GM19043 (cell line): ENCODE results near the gene CENPU.
"Not testable (repeated sequence)": the region's sequence is repeated elsewhere in the genome, so short reads cannot be mapped to it uniquely, and the experiment has no call there.

ENCODE experiments used
- ATAC-seq: cut with Tn5 transposase; IDR thresholded peaks from one replicate; pipeline ENCODE4 v1.9.1; 2021; ENCODE audit warnings: low read depth; ENCODE audit not compliant: unreplicated experiment

CENPU gene

DNA sequence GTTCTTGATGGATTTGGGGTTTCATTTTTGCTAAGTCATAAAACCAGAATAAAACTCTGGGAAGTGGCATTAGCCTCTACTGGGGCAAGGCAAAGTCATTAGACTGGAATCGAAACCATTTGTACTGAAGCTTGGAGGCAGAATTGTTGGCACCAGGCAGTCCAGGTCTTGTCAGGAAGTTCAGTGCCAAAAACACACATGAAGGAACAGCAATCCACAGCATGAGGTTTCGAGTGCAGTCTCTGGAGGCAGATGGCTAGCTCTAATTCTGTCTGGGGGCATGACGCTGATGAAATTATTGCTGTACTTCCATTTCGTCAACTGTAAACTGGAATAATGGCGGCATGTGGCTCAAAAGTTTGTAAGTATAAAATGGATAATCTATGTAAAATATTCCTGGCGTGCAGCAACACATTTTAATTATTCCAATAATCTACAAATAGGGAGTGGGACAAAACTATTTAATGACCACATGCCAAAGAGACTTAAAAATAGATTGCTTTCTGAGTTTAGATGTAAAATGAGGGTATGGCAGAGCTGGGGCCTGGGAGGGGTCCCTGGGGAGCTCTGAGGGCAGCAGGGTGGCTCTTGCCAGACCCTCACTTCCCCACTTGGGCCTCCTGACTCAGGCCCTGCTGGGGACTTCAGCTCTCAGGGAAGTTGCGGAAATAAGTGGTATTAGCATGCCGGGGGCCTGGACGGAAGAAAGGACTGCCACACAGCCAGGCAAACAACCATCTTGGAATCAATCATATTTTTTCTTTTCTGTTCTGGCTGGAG, 18.8 kb upstream of the CENPU start:
- ATAC-seq, result no peak

DNA sequence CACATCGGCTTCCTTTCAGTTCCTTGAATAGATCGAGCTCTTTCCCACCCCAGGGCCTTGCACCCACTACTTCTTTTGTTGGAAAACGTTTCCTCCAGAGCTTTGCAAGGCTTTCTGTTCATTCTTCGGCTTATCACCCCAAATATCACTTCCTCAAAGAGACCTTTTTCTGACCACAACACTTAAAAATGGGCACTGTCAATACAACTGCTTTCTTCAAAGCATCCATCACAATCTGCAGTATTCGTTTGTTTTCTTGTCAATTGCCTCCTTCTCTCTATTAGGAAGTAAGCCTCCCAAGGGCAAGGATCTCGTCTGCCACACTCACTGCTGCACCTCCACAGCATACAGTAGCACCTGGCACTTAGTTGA, 17.7 kb upstream of the CENPU start:
- no peak for ATAC-seq

DNA sequence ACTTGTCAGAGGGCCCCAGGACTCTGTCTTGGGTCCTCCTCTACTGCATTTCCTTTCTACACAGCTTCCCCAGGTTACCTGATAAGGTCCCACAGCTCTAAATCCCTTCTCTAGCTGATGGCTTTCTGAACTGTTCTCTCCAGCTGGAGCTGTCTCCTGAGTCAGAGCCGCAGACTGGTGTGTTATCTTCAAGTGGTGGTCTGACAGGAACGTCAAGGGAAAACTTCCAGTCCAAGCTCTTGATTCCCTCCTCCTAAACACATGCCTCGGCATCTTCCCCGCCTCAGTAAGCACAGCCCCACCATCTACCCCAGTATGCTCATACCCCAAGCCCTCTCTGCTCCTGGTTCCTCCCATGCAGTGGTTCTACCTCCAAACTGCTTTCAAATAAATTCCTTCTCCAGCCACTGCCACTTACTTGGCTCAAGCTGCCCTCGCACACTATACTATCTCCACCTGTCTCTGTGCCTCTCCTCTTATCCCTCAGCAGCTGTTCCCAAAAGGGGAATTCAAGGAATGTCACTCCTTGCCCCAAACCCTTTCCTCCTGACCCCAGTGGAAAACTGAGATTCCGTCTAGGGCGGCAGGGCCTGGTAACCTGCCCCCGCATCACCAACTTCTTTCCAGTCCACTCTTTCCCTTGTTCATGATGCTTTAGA, 17.2 kb upstream of the CENPU start:
- no peak for ATAC-seq

DNA sequence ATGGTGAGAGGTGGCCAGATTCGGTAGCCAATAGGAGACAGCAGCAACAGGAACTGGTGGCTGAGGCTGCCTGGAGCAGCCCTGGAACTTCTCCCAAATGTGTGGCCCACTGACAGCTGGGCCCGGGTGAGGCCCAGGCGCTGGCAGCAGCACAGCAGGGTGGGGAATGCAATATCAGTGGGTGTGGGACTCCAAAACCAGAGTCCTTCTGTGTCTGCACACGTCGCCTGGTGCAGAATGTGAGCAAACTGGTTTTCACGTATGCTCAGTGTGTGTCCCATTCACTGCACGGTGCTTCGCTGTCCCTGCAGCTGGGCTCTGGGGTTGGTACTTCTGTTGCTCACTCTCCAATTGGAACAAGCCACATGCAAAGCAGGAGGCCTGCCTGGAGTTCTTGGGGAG, 14.4 kb upstream of the CENPU start:
- ATAC-seq, result no peak

DNA sequence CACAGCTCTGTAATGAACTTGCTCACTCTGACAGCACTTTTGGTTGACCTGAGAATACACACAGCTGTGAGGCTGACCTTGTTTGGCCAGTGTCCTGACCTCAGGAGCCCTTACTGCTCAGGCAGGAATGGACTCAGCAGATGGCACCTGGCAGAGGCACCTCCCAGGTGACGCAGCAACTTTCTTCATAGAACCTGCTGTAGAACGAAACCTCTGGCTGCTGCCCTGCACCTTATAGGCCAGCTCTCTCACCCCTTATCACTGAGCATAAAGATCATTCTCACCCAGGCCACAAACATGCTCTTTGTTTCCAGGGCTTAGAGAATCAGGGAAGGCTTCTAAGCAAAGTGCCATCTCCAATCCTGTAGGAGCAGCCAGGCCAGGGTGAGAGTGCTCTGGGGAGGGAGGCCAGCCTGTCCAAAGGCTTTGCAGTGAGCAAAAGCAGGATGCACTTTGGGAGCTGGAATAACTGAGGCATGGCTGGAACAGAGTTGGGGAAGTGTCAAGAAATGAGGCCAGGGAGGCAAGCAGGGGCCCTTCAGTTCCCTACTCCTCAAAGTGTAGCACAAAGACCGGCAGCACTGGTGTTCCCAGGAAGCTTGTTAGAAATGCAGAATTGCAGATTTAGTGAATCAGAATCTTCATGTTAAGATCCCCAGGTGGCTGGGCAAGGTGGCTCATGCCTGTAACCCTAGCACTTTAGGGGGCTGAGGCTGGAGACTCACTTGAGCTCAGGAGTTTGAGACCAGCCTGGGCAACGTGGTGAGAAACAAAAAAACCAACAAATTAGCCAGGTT, 13.3 kb upstream of the CENPU start:
- ATAC-seq, result no peak

DNA sequence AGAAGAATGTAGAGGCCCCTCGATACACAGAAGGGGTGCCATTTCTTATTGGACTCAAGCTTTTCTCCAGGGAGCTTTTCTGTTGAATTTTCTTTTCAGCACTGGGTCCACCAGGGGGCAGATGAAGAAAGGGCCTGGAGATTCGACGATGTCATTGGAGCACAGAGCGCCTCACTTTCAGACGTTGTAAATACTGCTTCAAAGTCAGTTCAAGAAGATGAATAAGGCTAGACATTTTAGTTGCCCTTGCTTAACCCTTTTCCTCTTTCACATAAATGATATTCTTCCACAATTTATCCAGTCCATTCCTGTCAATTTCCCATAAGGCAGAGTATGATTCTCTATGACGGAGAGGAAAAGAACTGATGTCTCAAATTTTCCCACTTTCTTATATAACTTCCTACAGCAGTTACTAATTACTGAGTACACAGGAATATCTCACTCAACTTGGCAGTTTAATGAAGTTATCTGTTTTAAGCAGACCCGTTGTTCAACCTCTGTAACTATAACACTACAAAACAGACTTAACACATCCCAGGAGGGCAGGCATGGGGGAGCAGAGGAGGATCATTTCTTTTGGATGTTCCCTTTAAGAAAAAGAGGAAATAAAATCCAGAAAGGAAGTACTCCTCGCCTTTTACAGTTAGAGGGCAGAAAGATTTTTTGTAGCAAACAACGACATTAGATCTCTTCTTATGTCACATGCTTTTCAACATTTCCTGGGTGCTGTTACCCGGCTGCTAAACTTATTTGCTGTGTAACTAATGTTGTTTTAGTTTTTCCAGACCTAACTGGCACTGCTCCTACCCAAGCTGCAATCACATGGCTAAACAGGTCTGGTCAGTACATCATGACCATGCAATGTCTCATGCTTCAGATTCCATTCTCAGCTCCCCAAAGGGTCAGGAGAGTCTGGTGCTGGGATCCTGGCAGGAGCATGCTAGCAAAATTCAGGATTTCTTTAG, 12.2 kb upstream of the CENPU start:
- peak; percentile 65 for ATAC-seq

DNA sequence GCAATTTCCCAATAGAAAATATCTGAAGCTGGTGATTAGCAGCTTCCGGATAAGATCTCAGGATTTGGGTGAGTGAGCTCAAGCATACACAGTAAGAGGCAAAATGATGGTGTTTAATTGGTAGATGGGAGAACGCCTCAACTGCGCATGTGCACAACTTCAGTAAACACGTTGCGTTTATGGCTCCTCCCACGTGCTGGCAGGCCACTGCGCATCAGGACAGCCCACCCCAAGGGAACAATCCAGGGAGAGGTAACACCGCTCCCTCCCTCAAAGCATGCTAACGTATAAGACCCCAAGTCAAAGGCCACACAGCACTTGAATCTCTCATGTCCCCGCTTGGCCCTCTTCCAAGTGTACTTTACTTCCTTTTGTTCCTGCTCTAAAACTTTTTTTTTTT, 10.3 kb upstream of the CENPU start:
- ATAC-seq, result no peak

DNA sequence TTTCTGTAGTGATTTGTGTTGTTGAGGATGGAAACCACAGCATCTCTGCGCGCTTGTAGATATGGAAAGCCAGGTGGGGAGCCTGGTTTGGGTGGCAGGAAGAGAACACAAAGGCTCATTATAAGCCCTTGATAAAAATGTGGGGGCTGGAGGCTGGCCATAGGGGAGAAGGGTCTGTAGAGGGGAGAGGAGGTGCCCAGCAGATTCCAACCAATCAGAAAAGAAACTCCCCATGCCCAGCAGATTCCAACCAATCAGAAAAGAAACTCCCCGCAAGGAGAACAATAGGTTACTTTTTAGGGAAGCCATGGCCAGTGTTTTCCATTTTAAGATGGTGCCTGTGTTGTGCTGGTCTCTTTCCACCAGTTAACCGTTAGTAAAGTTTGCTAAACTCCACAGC, 9.8 kb upstream of the CENPU start:
- ATAC-seq, result no peak

DNA sequence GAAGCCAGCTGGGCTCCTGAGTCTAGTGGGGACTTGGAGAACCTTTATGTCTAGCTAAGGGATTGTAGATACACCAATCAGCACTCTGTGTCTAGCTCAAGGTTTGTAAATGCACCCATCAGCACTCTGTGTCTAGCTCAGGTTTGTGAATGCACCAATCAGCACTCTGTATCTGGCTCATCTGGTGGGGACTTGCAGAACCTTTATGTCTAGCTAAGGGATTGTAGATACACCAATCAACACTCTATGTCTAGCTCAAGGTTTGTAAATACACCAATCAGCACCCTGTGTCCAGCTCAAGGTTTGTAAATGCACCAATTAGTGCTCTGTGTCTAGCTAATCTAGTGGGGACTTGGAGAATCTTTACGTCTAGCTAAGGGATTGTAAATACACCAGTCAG, 7.8 kb upstream of the CENPU start:
- not testable (repeated sequence) for ATAC-seq

DNA sequence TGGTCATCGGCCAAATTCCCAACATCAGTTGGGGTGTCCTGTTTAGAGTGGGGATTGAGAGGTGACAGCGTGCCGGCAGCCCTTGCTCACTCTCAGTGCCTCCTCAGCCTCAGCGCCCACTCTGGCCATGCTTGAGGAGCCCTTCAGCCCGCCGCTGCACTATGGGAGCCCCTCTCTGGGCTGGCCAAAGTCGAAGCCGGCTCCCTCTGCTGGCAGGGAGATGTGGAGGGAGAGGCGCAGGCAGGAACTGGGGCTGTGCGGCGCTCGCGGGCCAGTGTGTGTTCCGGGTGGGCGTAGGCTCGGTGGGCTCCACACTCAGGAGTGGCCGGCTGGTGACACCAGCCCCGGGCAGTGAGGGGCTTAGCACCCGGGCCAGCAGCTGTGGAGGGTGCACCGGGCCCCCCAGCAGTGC, 7.1 kb upstream of the CENPU start:
- no peak for ATAC-seq

DNA sequence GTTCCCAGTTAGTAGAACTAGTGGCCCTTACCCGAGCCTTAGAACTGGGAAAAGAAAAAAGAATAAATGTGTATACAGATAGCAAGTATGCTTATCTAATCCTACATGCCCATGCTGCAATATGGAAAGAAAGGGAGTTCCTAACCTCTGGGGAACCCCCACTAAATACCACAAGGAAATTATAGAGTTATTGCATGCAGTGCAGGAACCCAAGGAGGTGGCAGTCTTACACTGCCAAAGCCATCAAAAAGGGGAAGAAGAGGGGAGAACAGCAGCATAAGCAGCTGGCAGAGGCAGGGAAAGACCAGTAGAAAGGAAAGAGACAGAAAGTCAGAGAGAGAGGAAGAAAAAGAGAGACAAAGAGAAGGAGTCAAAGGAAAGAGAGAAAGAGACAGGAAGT, 5.7 kb upstream of the CENPU start:
- not testable (repeated sequence) for ATAC-seq

DNA sequence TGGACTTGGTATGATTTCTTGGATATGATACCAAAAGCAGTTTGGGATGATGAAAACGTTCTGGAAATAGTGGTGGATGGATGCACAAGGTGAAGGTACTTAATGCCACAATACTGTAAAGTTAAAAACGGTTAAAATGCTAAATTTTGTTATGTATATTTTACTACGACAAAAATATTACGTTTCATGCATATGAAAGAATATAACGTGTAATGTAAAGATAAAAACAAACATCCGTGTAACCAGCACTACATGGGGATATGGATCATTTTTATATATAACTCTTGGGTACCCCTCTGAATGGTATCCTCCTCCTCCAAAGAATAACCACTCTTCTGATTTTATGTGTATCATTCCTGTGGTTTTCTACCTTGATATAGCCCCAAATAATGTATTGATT, 862 bp upstream of the CENPU start:
- ATAC-seq, result no peak

DNA sequence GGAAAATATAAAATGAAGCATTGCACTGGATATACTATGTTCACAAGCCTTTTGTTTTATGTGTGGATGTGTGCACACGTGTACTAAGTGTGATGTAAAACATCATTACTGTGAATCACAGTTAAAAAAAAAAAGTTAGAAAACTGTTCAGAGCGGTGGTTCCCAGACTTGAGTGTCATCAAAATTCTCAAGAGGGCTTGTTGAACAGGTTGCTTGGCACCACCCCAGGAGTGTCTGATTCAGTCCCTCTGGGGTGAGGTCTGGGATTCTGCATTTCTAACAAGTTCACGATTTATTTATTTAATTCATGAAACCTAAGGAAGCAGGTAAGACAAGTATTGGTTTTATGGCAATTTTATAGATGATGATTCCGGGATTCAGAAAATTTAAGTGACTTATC, 1.8 kb downstream of the CENPU start:
- no peak for ATAC-seq

DNA sequence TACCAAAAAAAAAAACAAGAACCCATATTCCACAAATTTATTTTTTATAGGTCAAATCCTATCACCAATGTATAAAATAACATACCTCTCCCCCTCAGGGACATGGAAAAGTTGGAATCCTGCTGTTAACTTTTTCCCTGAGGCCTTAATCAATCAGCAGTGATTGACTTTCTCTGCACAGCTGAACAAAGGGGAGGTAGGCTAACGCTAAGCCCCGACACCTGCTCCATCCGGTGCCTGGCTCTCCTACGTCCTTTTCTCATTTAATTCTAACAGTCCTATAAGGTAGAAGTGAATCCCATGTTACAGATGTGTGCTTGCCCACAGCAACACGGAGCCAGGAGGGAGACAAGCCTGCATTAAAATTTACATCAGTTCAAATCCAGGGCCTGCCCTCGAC, 2.8 kb downstream of the CENPU start:
- no peak for ATAC-seq

DNA sequence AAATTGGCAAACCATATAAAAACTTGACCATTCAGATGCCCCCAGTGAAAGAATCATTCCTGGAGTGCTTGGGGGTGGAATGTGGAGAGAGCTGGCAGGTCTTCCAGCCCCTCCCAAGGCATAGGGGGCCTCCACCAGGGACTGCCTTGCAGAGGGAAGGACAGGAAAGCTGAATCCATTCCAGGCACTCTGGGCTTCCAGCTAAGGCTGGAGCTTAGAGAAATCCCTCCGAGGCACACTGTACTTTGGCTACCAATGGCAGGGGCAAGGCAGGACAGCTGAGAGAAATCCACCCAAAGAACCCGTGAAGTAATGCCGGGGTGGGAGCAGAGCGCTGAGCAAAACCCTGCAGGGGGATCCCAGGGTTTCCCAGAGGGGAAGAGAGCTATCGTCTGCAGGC, 4.0 kb downstream of the CENPU start:
- ATAC-seq, result no peak

DNA sequence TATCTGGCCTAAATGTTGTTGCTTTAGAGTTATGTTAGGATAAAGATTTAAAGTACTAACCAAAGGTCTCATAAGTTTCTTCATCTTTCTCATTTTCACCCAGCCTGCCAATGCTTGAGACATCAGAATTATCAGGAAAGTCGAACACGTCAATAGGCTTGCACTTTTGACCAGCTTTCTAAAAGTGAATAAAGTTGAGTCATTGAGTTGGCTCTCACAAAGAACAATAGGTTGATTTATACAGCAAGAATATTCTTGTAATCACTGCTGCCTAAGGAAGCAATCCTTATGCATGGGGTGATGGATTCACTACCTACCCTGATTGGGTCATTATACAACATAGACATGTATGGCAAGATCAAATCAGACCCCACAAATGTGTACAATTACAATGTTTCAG, 5.0 kb downstream of the CENPU start:
- ATAC-seq, result no peak

DNA sequence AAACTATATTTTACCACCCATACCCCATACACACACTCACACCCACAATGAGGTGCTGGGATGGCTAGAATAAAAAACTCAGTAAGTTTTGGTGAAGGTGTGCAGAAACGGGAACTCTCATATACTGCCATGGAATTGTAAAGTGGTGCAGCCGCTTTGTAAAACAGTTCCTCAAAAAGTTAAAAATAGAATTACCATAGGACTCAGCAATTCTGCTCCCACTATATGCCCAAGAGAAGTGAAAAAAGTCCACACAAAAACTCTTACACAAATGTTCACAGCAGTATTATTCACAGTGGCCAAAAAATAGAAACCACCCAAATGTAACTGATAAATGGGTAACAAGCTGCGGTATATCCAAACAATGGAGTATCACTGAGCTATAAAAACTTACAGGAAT, 6.5 kb downstream of the CENPU start:
- no peak for ATAC-seq

DNA sequence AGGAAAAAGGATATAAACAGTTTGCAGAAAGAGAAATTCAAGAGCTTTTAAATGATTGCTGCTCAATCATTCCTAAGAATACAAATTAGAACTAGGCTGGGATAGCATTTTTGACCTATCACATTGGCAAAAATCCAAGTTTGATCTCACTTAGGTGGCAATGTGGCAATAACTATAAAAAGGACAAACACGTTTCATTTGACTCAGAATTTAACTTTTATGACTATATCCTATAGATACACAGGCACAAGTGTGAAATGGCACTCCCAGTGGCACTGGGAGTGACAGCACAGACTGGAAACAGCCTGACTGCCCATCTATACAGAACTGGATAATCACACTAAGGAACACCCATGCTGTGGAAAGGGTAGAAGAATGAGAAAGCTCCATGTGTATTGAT, 11.1 kb downstream of the CENPU start:
- no peak for ATAC-seq

DNA sequence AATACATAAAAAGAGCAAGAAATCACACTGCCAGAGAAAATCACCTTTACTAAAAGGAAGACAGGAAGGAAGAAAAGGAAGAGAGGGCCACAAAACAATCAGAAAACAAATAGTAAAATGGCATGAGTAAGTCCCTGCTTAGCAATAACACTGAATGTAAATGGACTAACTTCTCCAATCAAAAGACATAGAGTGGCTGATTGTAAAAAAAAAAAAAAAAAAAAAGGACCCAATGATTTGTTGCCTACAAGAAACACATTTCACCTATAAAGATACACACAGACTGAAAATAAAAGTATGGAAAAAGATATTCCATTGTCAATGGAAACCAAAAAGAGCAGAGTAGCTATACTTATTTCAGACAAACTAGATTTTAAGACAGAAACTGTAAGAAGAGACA, 12.6 kb downstream of the CENPU start:
- ATAC-seq, result no peak

DNA sequence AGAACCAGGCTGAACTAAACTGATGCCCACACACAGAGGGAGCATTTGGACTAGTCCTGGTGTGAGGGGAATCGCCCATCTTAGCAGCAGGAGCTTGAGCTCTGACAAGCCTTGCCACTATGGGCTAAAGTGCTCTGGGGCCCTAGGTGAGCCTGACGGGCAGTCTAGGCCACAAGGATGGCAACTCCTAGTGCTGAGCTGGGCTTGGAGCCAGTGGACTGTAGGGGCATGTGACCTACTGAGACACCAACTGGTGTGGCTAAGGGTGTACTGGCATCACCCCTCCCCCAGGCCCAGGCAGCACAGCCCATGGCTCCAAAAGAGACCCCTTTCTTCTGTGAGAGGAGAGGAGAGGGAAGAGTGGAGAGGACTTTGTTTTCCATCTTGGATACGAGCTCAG, 14.5 kb downstream of the CENPU start:
- no peak for ATAC-seq

DNA sequence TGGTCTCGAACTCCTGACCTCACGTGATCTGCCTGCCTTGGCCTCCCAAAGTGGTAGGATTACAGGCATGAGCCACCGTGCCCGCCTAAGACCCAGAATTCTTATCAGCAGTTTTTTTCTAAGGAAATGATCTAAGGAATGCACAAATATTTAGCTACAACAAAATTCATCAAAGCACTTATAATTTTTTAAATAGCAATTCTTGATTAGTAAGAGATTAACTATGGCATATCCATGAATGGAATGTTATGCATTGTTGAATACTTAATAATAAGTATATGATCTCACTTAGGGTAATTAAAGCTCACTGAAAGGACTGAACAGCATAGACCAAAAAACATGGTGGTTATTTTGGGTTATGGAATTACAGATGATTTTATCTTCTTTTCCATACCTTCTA, 18.4 kb downstream of the CENPU start:
- no peak for ATAC-seq
